DND-41 (cell line): ENCODE data around the gene IFIT1B.
"Not testable (repeated sequence)": the region's sequence is repeated elsewhere in the genome, so short reads cannot be mapped to it uniquely, and the experiment has no call there.

Source experiments
- ATAC-seq: fragments of 200-7000 bp; cut with Tn5 transposase; 3 replicates; pipeline ENCODE4 v1.9.1; 2021; ENCODE audit warnings: low read depth; ENCODE audit not compliant: insufficient read depth
- DNase-seq: peaks from one replicate; pipeline ENCODE4 v3.0.0-alpha.2; 2020
- H2AFZ ChIP-seq: 2 replicates; pipeline ENCODE4 v1.6.0; 2012; ENCODE audit warnings: low read depth, low read length
- H3K27ac ChIP-seq: 2 replicates; pipeline ENCODE4 v1.5.1; 2012; ENCODE audit warnings: low read length, inconsistent platforms
- H3K27me3 ChIP-seq: fragments of 200-600 bp; sonication (generic); 2 replicates; pipeline ENCODE4 v1.6.0; 2012; ENCODE audit warnings: low read length, mild to moderate bottlenecking, inconsistent platforms; ENCODE audit not compliant: insufficient read depth, poor library complexity
- H3K36me3 ChIP-seq: 2 replicates; pipeline ENCODE4 v1.5.1; 2012; ENCODE audit warnings: low read length, inconsistent platforms; ENCODE audit not compliant: insufficient read depth
- H3K4me1 ChIP-seq: 2 replicates; pipeline ENCODE4 v1.5.1; 2012; ENCODE audit warnings: mild to moderate bottlenecking, low read length; ENCODE audit not compliant: insufficient read depth
- H3K4me2 ChIP-seq: 2 replicates; pipeline ENCODE4 v1.6.0; 2012; ENCODE audit warnings: mild to moderate bottlenecking, moderate library complexity, low read length, inconsistent platforms; ENCODE audit not compliant: insufficient read depth
- H3K4me3 ChIP-seq, 2 experiments: fragments of 200-600 bp in 1 of 2; shearing (Covaris generic) in 1 of 2; 2 replicates each; pipeline ENCODE4 v1.5.1; 2012 to 2016; ENCODE audit warnings: inconsistent platforms in 2 of 2, low read length in 2 of 2, mild to moderate bottlenecking in 2 of 2, low read depth in 1 of 2, moderate library complexity in 1 of 2
- H3K79me2 ChIP-seq: 2 replicates; pipeline ENCODE4 v1.6.0; 2012; ENCODE audit warnings: low read length, inconsistent platforms; ENCODE audit not compliant: insufficient read depth
- H3K9ac ChIP-seq: 2 replicates; pipeline ENCODE4 v1.6.0; 2012; ENCODE audit warnings: low read depth, mild to moderate bottlenecking, inconsistent platforms, low read length, moderate library complexity
- H3K9me3 ChIP-seq: 2 replicates; pipeline ENCODE4 v1.5.1; 2012; ENCODE audit warnings: low read length, moderate library complexity, mild to moderate bottlenecking, inconsistent platforms; ENCODE audit not compliant: insufficient read depth, severe bottlenecking
- H4K20me1 ChIP-seq: 2 replicates; pipeline ENCODE4 v1.6.0; 2012; ENCODE audit warnings: low read length; ENCODE audit not compliant: insufficient read depth
- EZH2 ChIP-seq: IDR thresholded peaks from 3 replicates; pipeline ENCODE4 v1.6.1; 2012; ENCODE audit warnings: borderline replicate concordance, low read depth, mild to moderate bottlenecking, moderate library complexity, low read length, inconsistent platforms; ENCODE audit not compliant: severe bottlenecking
- TF ChIP-seq, protein P1 (sequence below): IDR thresholded peaks from 2 replicates; pipeline ENCODE4 v1.5.1; 2012; ENCODE audit warnings: borderline replicate concordance, low read length, moderate library complexity, mild to moderate bottlenecking; ENCODE audit not compliant: poor library complexity, severe bottlenecking; ENCODE audit errors: extremely low read depth

Gene IFIT1B

DNA sequence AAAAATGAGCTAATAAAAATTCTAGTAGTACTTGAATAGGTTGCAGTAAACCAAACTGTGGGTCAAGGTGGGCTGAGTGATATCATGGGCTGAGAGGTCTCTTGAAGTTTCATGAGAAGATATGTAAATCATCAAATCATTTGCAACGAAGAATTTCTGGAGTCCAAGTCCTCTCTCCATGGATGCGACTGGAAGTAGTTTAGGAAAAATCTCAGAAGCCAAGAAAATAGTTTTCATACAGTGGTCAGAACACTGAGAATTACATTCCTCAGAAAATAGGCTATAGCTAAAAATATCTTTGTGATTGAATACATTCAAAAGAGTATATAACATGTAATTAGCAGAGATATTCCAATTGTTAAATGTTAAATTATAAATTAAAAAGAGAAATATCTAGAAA lies 10.9 kb downstream of the IFIT1B start:
- H2AFZ ChIP-seq = no peak overlapping the region

DNA sequence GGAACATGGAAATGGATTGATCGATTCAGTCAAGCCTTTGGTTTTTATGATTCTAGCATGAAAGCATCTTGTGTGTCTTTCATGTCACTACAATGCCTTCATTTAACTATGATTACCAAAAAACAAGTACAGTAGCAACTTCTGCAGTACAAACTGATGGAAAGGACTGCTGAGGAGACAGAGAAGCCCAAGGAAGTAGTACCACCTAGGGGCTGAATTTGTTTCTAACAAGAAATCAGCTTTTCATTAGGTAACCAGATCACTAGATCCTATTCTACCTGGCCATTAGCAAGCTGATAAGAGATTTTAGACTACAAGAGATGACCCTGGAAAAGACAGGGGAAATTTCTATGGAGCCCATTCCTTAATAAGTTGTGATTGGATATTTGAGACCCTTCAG lies 11.4 kb downstream of the IFIT1B start:
- no peaks in the 10 kb centered on the region for H3K79me2 ChIP-seq
- H3K4me1 ChIP-seq = peaks cover 19% of the 10 kb centered on the region
- no peaks in the 10 kb centered on the region for H3K36me3 ChIP-seq
- H4K20me1 ChIP-seq = no peaks in the 10 kb centered on the region
- DNase-seq (no peak), ATAC-seq (no peak)
- H3K4me3 ChIP-seq = no peak overlapping the region
- no peak overlapping the region for H3K27ac ChIP-seq
- TF ChIP-seq, protein P1, sequence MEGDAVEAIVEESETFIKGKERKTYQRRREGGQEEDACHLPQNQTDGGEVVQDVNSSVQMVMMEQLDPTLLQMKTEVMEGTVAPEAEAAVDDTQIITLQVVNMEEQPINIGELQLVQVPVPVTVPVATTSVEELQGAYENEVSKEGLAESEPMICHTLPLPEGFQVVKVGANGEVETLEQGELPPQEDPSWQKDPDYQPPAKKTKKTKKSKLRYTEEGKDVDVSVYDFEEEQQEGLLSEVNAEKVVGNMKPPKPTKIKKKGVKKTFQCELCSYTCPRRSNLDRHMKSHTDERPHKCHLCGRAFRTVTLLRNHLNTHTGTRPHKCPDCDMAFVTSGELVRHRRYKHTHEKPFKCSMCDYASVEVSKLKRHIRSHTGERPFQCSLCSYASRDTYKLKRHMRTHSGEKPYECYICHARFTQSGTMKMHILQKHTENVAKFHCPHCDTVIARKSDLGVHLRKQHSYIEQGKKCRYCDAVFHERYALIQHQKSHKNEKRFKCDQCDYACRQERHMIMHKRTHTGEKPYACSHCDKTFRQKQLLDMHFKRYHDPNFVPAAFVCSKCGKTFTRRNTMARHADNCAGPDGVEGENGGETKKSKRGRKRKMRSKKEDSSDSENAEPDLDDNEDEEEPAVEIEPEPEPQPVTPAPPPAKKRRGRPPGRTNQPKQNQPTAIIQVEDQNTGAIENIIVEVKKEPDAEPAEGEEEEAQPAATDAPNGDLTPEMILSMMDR = peak; percentile 47
- TF ChIP-seq EZH2 = no peak
- H3K4me2 ChIP-seq = no peak overlapping the region
- no peaks in the 10 kb centered on the region for H3K27me3 ChIP-seq
- no peak overlapping the region for H3K9ac ChIP-seq
- no peaks in the 10 kb centered on the region for H3K9me3 ChIP-seq
- H2AFZ ChIP-seq = no peak overlapping the region

More for the DNA sequence above, 10.9 kb downstream of the IFIT1B start:
- no peaks in the 10 kb centered on the region for H3K79me2 ChIP-seq
- no peaks in the 10 kb centered on the region for H3K27me3 ChIP-seq
- DNase-seq = no peak
- no peak overlapping the region for H3K4me2 ChIP-seq
- ATAC-seq = no peak
- H3K4me3 ChIP-seq = no peak overlapping the region
- H4K20me1 ChIP-seq = no peaks in the 10 kb centered on the region
- no peaks in the 10 kb centered on the region for H3K9me3 ChIP-seq
- no peak overlapping the region for H3K9ac ChIP-seq
- peaks cover 19% of the 10 kb centered on the region for H3K4me1 ChIP-seq
- no peak overlapping the region for H3K27ac ChIP-seq
- no peak for TF ChIP-seq EZH2
- TF ChIP-seq, protein P1 = no peak
- H3K36me3 ChIP-seq = no peaks in the 10 kb centered on the region

DNA sequence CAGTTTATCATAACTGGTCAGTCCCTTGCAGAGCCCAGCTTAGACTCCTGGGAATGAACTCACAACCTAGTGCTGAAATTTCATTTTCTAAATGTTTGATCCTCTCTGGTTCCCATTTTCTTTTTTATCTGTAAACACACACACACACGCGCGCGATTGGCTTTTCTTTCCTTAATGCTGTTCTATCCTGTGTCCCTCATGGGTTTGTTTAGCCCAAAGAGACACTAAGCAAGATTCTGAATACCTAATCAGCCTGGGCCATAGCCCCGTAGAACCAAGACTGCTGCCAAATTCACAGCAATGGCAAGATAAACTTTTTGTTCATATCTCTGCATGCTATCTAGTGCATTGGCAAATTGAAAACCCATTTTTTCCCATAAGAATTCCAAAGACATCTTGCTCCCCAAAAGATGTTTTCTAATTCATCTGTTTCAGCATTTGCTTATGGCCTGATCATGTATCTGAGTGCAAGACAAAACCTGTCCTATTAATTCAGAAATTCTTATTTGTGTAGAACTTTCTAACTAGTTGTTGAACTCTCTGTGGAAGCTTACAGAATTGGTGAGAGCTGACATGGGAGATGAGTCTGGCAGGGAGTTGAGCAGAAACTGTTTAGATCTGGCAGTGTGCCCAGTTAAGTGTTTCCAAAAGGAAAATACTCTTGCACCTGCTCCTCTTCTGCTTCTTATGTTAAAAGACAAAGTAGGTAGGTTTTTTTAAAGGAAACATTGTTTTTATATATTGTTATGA lies 12.8 kb downstream of the IFIT1B start:
- Histone ChIP-seq H3K27ac (no peak overlapping the region), H3K4me3 (no peak overlapping the region)
- ATAC-seq = no peak

DNA sequence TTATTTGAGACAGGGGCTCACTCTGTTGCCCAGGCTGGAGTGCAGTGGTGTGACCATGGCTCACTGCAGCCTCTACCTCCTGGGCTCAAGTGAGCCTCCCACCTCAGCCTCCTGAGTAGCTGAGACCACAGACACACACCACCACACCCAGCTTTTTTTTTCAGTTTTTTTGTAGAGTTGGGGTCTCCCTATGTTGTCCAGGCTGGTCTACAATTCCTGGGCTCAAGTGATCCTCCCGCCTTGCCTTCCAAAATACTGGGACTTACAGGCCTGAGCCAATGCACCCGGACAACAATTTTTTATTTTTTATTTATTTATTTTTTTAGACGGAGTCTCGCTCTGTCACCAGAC lies 13.3 kb downstream of the IFIT1B start:
- not testable (repeated sequence) for H3K4me2 ChIP-seq, H3K27ac ChIP-seq, H2AFZ ChIP-seq, H3K79me2 ChIP-seq, H3K27me3 ChIP-seq, DNase-seq, H3K9me3 ChIP-seq, H4K20me1 ChIP-seq, H3K9ac ChIP-seq, H3K36me3 ChIP-seq, ATAC-seq, H3K4me3 ChIP-seq
- H3K4me1 ChIP-seq = peaks cover 19% of the 10 kb centered on the region

More for the DNA sequence above, 12.8 kb downstream of the IFIT1B start:
- H3K36me3 ChIP-seq = no peaks in the 10 kb centered on the region
- no peak overlapping the region for H3K4me2 ChIP-seq
- no peaks in the 10 kb centered on the region for H3K27me3 ChIP-seq
- H4K20me1 ChIP-seq = no peaks in the 10 kb centered on the region
- H3K9me3 ChIP-seq = no peaks in the 10 kb centered on the region
- no peak for DNase-seq
- H3K4me1 ChIP-seq = peaks cover 19% of the 10 kb centered on the region
- H2AFZ ChIP-seq = no peak overlapping the region
- TF ChIP-seq EZH2 = no peak
- TF ChIP-seq, protein P1 = no peak
- H3K9ac ChIP-seq = no peak overlapping the region
- H3K79me2 ChIP-seq = no peaks in the 10 kb centered on the region
